IMR-90 (cell line): ENCODE data around the gene LONP2. TPM values are rescaled to one million over a fixed set of nuclear protein-coding genes. Genes with fewer than 3 reads are reported as not detected.

Experiments used
- ATAC-seq: fragments of 200-7000 bp; cut with Tn5 transposase; 2 replicates; pipeline ENCODE4 v1.9.1; 2020; ENCODE audit warnings: low read depth, mild to moderate bottlenecking, moderate library complexity
- BruUV-seq: library from RNA; stranded (reverse); fragments of 400-500 nt; replicated peaks from 2 replicates; lab custom pipeline; 2021; lab: Mats Ljungman, UMichigan
- CTCF ChIA-PET: fragments of 300-600 bp; formaldehyde crosslinking; extraction: SDS; loops from one replicate; lab custom pipeline; 2021; ENCODE audit warnings: antibody characterized with exemption; lab: Yijun Ruan, JAX
- POLR2A ChIA-PET: fragments of 300-600 bp; sonication (Branson Sonifier 250); formaldehyde crosslinking; loops from one replicate; lab custom pipeline; 2022; ENCODE audit warnings: antibody characterized with exemption; ENCODE audit not compliant: unreplicated experiment; lab: Charles Lee
- DNase-seq: peaks from one replicate; pipeline ENCODE4 v3.0.0; 2013
- H2AFZ ChIP-seq: replicated peaks from 2 replicates; pipeline ENCODE3; 2013; ENCODE audit warnings: low read length, mild to moderate bottlenecking; ENCODE audit not compliant: poor library complexity
- H2AK5ac ChIP-seq: 2 replicates; pipeline ENCODE4 v1.6.1; 2013; ENCODE audit warnings: low read depth, low read length, inconsistent platforms
- H2AK9ac ChIP-seq: replicated peaks from 2 replicates; pipeline ENCODE3; 2013; ENCODE audit warnings: mild to moderate bottlenecking, low read depth, low read length, moderate library complexity; ENCODE audit not compliant: poor library complexity
- H2BK120ac ChIP-seq: 2 replicates; pipeline ENCODE4 v1.6.1; 2013; ENCODE audit warnings: low read depth, low read length, inconsistent platforms
- H2BK15ac ChIP-seq: 3 replicates; pipeline ENCODE4 v1.6.1; 2013; ENCODE audit warnings: low read depth, low read length, inconsistent platforms
- H2BK20ac ChIP-seq: 2 replicates; pipeline ENCODE4 v1.6.1; 2013; ENCODE audit warnings: low read depth, mild to moderate bottlenecking, inconsistent platforms, low read length, moderate library complexity
- H2BK5ac ChIP-seq: 2 replicates; pipeline ENCODE4 v1.6.1; 2013; ENCODE audit warnings: mild to moderate bottlenecking, low read depth, low read length, inconsistent platforms; ENCODE audit not compliant: poor library complexity, severe bottlenecking
- H3K14ac ChIP-seq: replicated peaks from 2 replicates; pipeline ENCODE4 v1.6.1; 2013; ENCODE audit warnings: low read depth, low read length, inconsistent platforms
- H3K18ac ChIP-seq: 2 replicates; pipeline ENCODE4 v1.6.1; 2013; ENCODE audit warnings: low read depth, low read length, control low read depth
- H3K23ac ChIP-seq: 2 replicates; pipeline ENCODE4 v1.6.1; 2013; ENCODE audit warnings: low read depth, low read length, inconsistent platforms
- H3K27ac ChIP-seq: 2 replicates; pipeline ENCODE4 v1.5.1; 2013; ENCODE audit warnings: mild to moderate bottlenecking, control low read depth, low read length; ENCODE audit not compliant: insufficient read depth
- H3K27me3 ChIP-seq: 2 replicates; pipeline ENCODE4 v1.6.1; 2013; ENCODE audit warnings: low read length; ENCODE audit not compliant: control insufficient read depth, insufficient read depth
- H3K36me3 ChIP-seq: 2 replicates; pipeline ENCODE4 v1.6.1; 2013; ENCODE audit warnings: low read length, mixed read lengths; ENCODE audit not compliant: control insufficient read depth, insufficient read depth
- H3K4ac ChIP-seq: 2 replicates; pipeline ENCODE4 v1.6.1; 2013; ENCODE audit warnings: low read depth, low read length, inconsistent platforms
- H3K4me1 ChIP-seq: 2 replicates; pipeline ENCODE4 v1.6.1; 2013; ENCODE audit warnings: low read length, mixed read lengths; ENCODE audit not compliant: control insufficient read depth, insufficient read depth
- H3K4me2 ChIP-seq: 2 replicates; pipeline ENCODE4 v1.6.1; 2013; ENCODE audit warnings: low read depth, mild to moderate bottlenecking, control low read depth, low read length, moderate library complexity
- H3K4me3 ChIP-seq: 2 replicates; pipeline ENCODE4 v1.5.1; 2013; ENCODE audit warnings: low read depth, mild to moderate bottlenecking, control low read depth, low read length, moderate library complexity; ENCODE audit not compliant: insufficient read depth
- H3K56ac ChIP-seq: 2 replicates; pipeline ENCODE4 v1.6.1; 2013; ENCODE audit warnings: low read length, inconsistent platforms; ENCODE audit not compliant: insufficient read depth; ENCODE audit errors: extremely low read depth
- H3K79me1 ChIP-seq, 2 experiments: 2 replicates each; pipeline ENCODE4 v1.6.1; 2013; ENCODE audit warnings: low read length in 2 of 2, inconsistent platforms in 1 of 2, low read depth in 1 of 2
- H3K9ac ChIP-seq: 2 replicates; pipeline ENCODE4 v1.6.1; 2013; ENCODE audit warnings: low read depth, low read length, control low read depth
- H3K9me1 ChIP-seq: 2 replicates; pipeline ENCODE4 v1.6.1; 2013; ENCODE audit warnings: low read length, inconsistent platforms; ENCODE audit not compliant: insufficient read depth
- H3K9me3 ChIP-seq: 2 replicates; pipeline ENCODE4 v1.6.1; 2013; ENCODE audit warnings: low read length; ENCODE audit not compliant: control insufficient read depth, insufficient read depth
- H4K20me1 ChIP-seq: 2 replicates; pipeline ENCODE4 v1.6.1; 2013; ENCODE audit warnings: low read length, inconsistent platforms; ENCODE audit not compliant: insufficient read depth
- H4K5ac ChIP-seq: 2 replicates; pipeline ENCODE4 v1.6.1; 2013; ENCODE audit warnings: mild to moderate bottlenecking, low read depth, low read length, control low read depth
- H4K8ac ChIP-seq, 2 experiments: 2 replicates each; pipeline ENCODE4 v1.6.1; 2013; ENCODE audit warnings: low read depth in 2 of 2, low read length in 2 of 2, control low read depth in 1 of 2, inconsistent platforms in 1 of 2
- H4K91ac ChIP-seq: 2 replicates; pipeline ENCODE4 v1.6.1; 2013; ENCODE audit warnings: low read depth, low read length, inconsistent platforms; ENCODE audit not compliant: insufficient read depth
- CEBPB ChIP-seq: IDR thresholded peaks from 2 replicates; pipeline ENCODE4 v1.6.1; 2012; ENCODE audit warnings: low read depth, low read length, improper control_type of control experiment
- CHD1 ChIP-seq: IDR thresholded peaks from 2 replicates; pipeline ENCODE4 v1.6.1; 2012; ENCODE audit warnings: low read depth, low read length, improper control_type of control experiment
- FOS ChIP-seq: fragments of 150-350 bp; IDR thresholded peaks from 2 replicates; pipeline ENCODE4 v1.6.1; 2016; ENCODE audit warnings: low read depth, low read length
- MAZ ChIP-seq: IDR thresholded peaks from 2 replicates; pipeline ENCODE4 v1.6.1; 2012; ENCODE audit warnings: low read depth, mild to moderate bottlenecking, low read length, improper control_type of control experiment, moderate library complexity, borderline replicate concordance
- POLR2A ChIP-seq: IDR thresholded peaks from 2 replicates; pipeline ENCODE4 v1.6.1; 2012; ENCODE audit warnings: mild to moderate bottlenecking, low read depth, low read length
- RAD21 ChIP-seq: IDR thresholded peaks from 2 replicates; pipeline ENCODE4 v1.6.1; 2012; ENCODE audit warnings: low read length, improper control_type of control experiment
- RFX5 ChIP-seq: IDR thresholded peaks from 2 replicates; pipeline ENCODE4 v1.8.0; 2012; ENCODE audit warnings: low read depth, mild to moderate bottlenecking, low read length, moderate library complexity
- SMC3 ChIP-seq: fragments of 150-350 bp; IDR thresholded peaks from 2 replicates; pipeline ENCODE4 v1.6.1; 2016; ENCODE audit warnings: low read depth, mild to moderate bottlenecking, antibody characterized with exemption, low read length, moderate library complexity
- dilution Hi-C: fragments of 300-500 bp; cut with HindIII; formaldehyde crosslinking; loops from one replicate; pipeline ENCODE4 v1.14.3; 2018; ENCODE audit warnings: low sequenced_read_pairs; ENCODE audit not compliant: unreplicated experiment
- in situ Hi-C: fragments of 300-500 bp; cut with MboI; formaldehyde crosslinking; loops from 3 replicates; pipeline ENCODE4 v1.14.3; 2019; ENCODE audit warnings: low sequenced_read_pairs, inconsistent platforms, mixed read lengths
- intact Hi-C: fragments of 100-400 bp; cut with micrococcal nuclease; formaldehyde crosslinking; loops from 2 replicates; pipeline ENCODE4 v1.10.0; 2022
- polyA plus RNA-seq, 3 experiments: library from polyadenylated mRNA; depleted of rRNA; stranded (reverse); fragments of >200 nt; gene quantifications; 2 replicates each; pipeline ENCODE4 v1.2.3, GENCODE V29; 2012; ENCODE audit warnings: low replicate concordance in 1 of 3
- total RNA-seq: library from RNA; depleted of rRNA; stranded (reverse); fragments of >200 nt; gene quantifications from 2 replicates; pipeline ENCODE4 v1.2.3, GENCODE V29; 2012
- TF ChIP-seq, protein P1 (sequence below): conservative IDR thresholded peaks from 2 replicates; pipeline ENCODE4 v1.5.1; 2012; ENCODE audit warnings: mild to moderate bottlenecking, low read depth, low read length, improper control_type of control experiment

Gene LONP2
- total and polyA plus RNA-seq, 2 of the 4 experiments (the other 2 are of a cell fraction), result 31.5 to 90.9 TPM

GRCh38 chr16:48287239-48287638, 43.1 kb downstream of the LONP2 start:
- no peak overlapping the region for H3K9ac ChIP-seq
- peaks cover 35 to 37% of the 10 kb centered on the region in 2 experiments for H3K79me1 ChIP-seq
- TF ChIP-seq RFX5, result no peak
- TF ChIP-seq FOS, result no peak
- no peak for TF ChIP-seq RAD21
- TF ChIP-seq CEBPB, result no peak
- TF ChIP-seq SMC3, result no peak
- TF ChIP-seq POLR2A, result no peak
- TF ChIP-seq, protein P1, sequence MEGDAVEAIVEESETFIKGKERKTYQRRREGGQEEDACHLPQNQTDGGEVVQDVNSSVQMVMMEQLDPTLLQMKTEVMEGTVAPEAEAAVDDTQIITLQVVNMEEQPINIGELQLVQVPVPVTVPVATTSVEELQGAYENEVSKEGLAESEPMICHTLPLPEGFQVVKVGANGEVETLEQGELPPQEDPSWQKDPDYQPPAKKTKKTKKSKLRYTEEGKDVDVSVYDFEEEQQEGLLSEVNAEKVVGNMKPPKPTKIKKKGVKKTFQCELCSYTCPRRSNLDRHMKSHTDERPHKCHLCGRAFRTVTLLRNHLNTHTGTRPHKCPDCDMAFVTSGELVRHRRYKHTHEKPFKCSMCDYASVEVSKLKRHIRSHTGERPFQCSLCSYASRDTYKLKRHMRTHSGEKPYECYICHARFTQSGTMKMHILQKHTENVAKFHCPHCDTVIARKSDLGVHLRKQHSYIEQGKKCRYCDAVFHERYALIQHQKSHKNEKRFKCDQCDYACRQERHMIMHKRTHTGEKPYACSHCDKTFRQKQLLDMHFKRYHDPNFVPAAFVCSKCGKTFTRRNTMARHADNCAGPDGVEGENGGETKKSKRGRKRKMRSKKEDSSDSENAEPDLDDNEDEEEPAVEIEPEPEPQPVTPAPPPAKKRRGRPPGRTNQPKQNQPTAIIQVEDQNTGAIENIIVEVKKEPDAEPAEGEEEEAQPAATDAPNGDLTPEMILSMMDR, result no peak
- no peak for TF ChIP-seq CHD1
- TF ChIP-seq MAZ, result no peak
- H2AK5ac ChIP-seq, result no peak overlapping the region
- peaks cover 12% of the 10 kb centered on the region for H3K9me3 ChIP-seq
- in situ Hi-C loops (no loop called here), dilution Hi-C loops (no loop called here), intact Hi-C loops (no loop called here)
- no peaks in the 10 kb centered on the region for H3K27me3 ChIP-seq
- H3K56ac ChIP-seq, result no peak overlapping the region
- H2BK5ac ChIP-seq, result no peak overlapping the region
- CTCF ChIA-PET, result no interaction called here
- no peak overlapping the region for H4K91ac ChIP-seq
- H2BK120ac ChIP-seq, result no peak overlapping the region
- peaks cover 1% of the 10 kb centered on the region; the same call in 1 of the 2 replicates for H3K4me1 ChIP-seq
- no peak overlapping the region for H3K4me2 ChIP-seq
- H3K23ac ChIP-seq, result no peak overlapping the region
- H2BK15ac ChIP-seq, result no peak overlapping the region
- DNase-seq (no peak), ATAC-seq (no peak)
- H3K27ac ChIP-seq, result no peak overlapping the region
- no peak overlapping the region for H2BK20ac ChIP-seq
- 0 out of 2 replicates have a peak, but pooled peaks cover 3% of the 10 kb centered on the region for H3K9me1 ChIP-seq
- no peak overlapping the region for H3K14ac ChIP-seq
- H4K5ac ChIP-seq, result no peak overlapping the region
- BruUV-seq, result no TSS peak
- H2AK9ac ChIP-seq, result no peak overlapping the region
- no peak overlapping the region for H3K4ac ChIP-seq
- no peaks in the 10 kb centered on the region for H4K20me1 ChIP-seq
- H2AFZ ChIP-seq, result no peak overlapping the region
- peaks cover 25% of the 10 kb centered on the region for H3K36me3 ChIP-seq
- no peak overlapping the region for H3K18ac ChIP-seq
- no peak overlapping the region for H4K8ac ChIP-seq
- POLR2A ChIA-PET, result no interaction called here
- no peak overlapping the region for H3K4me3 ChIP-seq
